Lung (tissue), 16 donors: ENCODE results near the gene FHDC1. TPM values are rescaled to one million over a fixed set of nuclear protein-coding genes. Genes with fewer than 3 reads are reported as not detected.

Experiments used
- ATAC-seq: fragments of 200-7000 bp; cut with Tn5 transposase; one replicate; pipeline ENCODE4 v1.9.1; 2020; ENCODE audit warnings: moderate number of reproducible peaks; ENCODE audit not compliant: insufficient read depth, low FRiP score
- DNase-seq, 3 donors: peaks; one replicate each; pipeline ENCODE4 v3.0.0-alpha.2; 2013 to 2017
- H3K27ac ChIP-seq, 2 donors: one replicate each; pipeline ENCODE4 v1.5.1; 2013; ENCODE audit warnings: mild to moderate bottlenecking in 2 of 2, moderate library complexity in 2 of 2, control low read depth in 1 of 2, inconsistent platforms in 1 of 2, low read depth in 1 of 2, low read length in 1 of 2
- H3K27me3 ChIP-seq, 3 donors: one replicate each; pipeline ENCODE4 v1.5.1; 2013; ENCODE audit warnings: low read length in 2 of 3; ENCODE audit not compliant: control insufficient read depth in 3 of 3, insufficient read depth in 3 of 3
- H3K36me3 ChIP-seq, 4 donors: one replicate each; pipeline ENCODE4 v1.5.1; 2013; ENCODE audit warnings: low read length in 4 of 4, mild to moderate bottlenecking in 1 of 4, moderate library complexity in 1 of 4; ENCODE audit not compliant: control insufficient read depth in 4 of 4, insufficient read depth in 4 of 4
- H3K4me1 ChIP-seq, 5 donors: one replicate each; pipeline ENCODE4 v1.5.1; 2013; ENCODE audit warnings: low read length in 5 of 5, mild to moderate bottlenecking in 2 of 5, moderate library complexity in 1 of 5; ENCODE audit not compliant: control insufficient read depth in 5 of 5, insufficient read depth in 5 of 5
- H3K4me3 ChIP-seq: one replicate; pipeline ENCODE4 v1.5.1; 2013; ENCODE audit warnings: mild to moderate bottlenecking, control low read depth, moderate library complexity
- H3K9ac ChIP-seq, 2 donors: one replicate each; pipeline ENCODE4 v1.5.1; 2013; ENCODE audit warnings: low read length in 2 of 2, control low read depth in 1 of 2; ENCODE audit not compliant: insufficient read depth in 1 of 2
- H3K9me3 ChIP-seq, 4 donors: one replicate each; pipeline ENCODE4 v1.5.1; 2013; ENCODE audit warnings: low read length in 3 of 4, mild to moderate bottlenecking in 1 of 4, moderate library complexity in 1 of 4; ENCODE audit not compliant: control insufficient read depth in 4 of 4, insufficient read depth in 3 of 4
- WGBS, 2 donors: extraction: QIAGEN DNeasy Blood & Tissue Kit; methylation state at CpG; one replicate each; pipeline ENCODE4 v1.1.7; 2013; 5-methylcytosine and 5-hydroxymethylcytosine counted together
- long read RNA-seq, 5 donors: transcript quantifications; one replicate each; lab custom pipeline, GENCODE V29; 2026
- polyA plus RNA-seq, 2 donors: library from polyadenylated mRNA; stranded (reverse); fragments of 200-250 nt; gene quantifications; one replicate each; pipeline ENCODE4 v1.2.1, GENCODE V29; 2013
- total RNA-seq, 2 donors: library from RNA; depleted of rRNA in 1 of 2; stranded (reverse); fragments of >200 nt in 1 of 2; gene quantifications; one replicate each; pipeline ENCODE4 v1.2.1, GENCODE V29; 2014 to 2021
- TF ChIP-seq, protein P1 (sequence below): IDR thresholded peaks from 2 replicates; pipeline ENCODE4 v1.5.1; 2012; ENCODE audit warnings: mild to moderate bottlenecking; ENCODE audit errors: control extremely low read depth, extremely low read depth
- donor health status: control.
- donor health status: control.
- donor health status: Bipolar disorder and iron deficiency.
- donor health status: healthy.
- donor health status: DM: yes; HTN: yes; CAD: no.

Gene FHDC1, protein sequence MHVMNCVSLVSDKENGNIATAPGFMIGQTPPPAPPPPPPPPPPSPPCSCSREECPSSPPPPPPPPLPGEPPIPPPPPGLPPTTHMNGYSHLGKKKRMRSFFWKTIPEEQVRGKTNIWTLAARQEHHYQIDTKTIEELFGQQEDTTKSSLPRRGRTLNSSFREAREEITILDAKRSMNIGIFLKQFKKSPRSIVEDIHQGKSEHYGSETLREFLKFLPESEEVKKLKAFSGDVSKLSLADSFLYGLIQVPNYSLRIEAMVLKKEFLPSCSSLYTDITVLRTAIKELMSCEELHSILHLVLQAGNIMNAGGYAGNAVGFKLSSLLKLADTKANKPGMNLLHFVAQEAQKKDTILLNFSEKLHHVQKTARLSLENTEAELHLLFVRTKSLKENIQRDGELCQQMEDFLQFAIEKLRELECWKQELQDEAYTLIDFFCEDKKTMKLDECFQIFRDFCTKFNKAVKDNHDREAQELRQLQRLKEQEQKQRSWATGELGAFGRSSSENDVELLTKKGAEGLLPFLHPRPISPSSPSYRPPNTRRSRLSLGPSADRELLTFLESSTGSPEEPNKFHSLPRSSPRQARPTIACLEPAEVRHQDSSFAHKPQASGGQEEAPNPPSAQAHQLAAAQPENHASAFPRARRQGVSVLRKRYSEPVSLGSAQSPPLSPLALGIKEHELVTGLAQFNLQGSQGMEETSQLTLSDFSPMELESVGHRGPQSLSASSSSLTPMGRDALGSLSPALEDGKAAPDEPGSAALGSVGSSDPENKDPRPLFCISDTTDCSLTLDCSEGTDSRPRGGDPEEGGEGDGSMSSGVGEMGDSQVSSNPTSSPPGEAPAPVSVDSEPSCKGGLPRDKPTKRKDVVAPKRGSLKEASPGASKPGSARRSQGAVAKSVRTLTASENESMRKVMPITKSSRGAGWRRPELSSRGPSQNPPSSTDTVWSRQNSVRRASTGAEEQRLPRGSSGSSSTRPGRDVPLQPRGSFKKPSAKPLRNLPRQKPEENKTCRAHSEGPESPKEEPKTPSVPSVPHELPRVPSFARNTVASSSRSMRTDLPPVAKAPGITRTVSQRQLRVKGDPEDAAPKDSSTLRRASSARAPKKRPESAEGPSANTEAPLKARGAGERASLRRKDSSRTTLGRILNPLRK
- total RNA-seq (10 to 100 TPM; 11.7 to 27.2 TPM), polyA plus RNA-seq (10 to 100 TPM in 1 of 2 donors, 1 to 10 TPM in 1; 4.3 to 22.8 TPM)
- long read RNA-seq, donor 1, full-length matches to known transcripts = 1 of 1 reads
- long read RNA-seq, donor 1, partial matches to known transcripts = 0 of 1 reads
- long read RNA-seq, donor 1, other reads (novel, unspliced or antisense) = 0 of 1 reads
- long read RNA-seq, donor 2, partial matches to known transcripts = 6 of 6 reads
- long read RNA-seq, donor 2, other reads (novel, unspliced or antisense) = 0 of 6 reads
- long read RNA-seq, donor 3, full-length matches to known transcripts = 3 of 3 reads
- long read RNA-seq, donor 3, partial matches to known transcripts = 0 of 3 reads
- long read RNA-seq, donor 3, other reads (novel, unspliced or antisense) = 0 of 3 reads
- long read RNA-seq, donor 4 = 0 reads
- long read RNA-seq, donor 5, full-length matches to known transcripts = 2 of 24 reads
- long read RNA-seq, donor 5, partial matches to known transcripts = 22 of 24 reads
- long read RNA-seq, donor 5, other reads (novel, unspliced or antisense) = 0 of 24 reads

DNA sequence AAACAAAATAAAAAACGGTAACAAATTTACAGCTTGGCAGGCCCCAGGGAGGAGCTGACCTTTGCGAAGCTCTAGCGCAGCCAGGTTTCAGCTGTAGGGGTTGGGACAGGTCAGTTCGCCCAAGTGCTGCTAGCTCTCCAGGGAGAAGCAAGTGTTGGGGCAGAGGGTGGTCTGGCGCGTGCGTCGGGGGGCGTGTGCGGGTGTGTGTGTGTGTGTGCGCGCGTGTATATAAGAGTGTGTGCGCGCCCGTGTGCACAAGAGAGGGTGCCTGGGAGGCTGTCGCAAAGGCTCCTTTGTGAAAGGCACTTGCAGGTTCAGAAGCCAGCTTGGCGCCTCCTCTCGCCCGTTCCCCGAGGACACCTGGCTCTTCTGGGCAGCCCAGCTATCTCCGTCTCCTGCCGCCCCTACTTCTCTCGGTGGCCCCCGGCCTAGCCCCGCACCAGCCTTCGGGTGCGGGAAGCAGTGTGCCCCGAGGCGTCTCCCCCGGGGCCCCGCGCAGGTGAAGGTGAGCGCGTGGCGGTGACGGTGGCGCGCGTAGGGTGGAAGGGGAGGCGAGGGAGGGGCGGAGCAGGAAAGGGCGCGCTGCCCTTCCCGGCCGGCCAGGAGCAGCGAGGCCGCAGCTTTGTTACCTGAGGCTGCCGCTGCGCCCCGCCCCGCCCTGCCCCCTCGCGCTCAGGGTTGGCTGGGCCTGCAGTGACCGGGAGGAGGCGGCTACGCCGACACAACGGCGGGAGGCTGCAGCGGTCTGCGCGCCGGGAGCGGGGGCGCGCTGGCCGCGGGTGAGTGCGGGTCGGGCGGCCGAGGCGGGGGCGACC lies at the start of gene FHDC1:
TSS of gene FHDC1 (plus strand) at position 693 of the 815 bp plus-strand sequence. CDS start 6,735 bp downstream, outside the sequence.
- DNase-seq (peak; percentile 53 to 83 (median 72)), ATAC-seq (peak; percentile 75)
- Histone ChIP-seq H3K9ac (peak within 1 kb of the TSS in 1 of 2 donors; percentile 25), H3K9me3 (no peaks in the 10 kb centered on the region), H3K4me1 (peaks cover 0 to 19% (median 4%) of the 10 kb centered on the region in 5 donors), H3K27ac (peak within 1 kb of the TSS in 1 of 2 donors; percentile 94), H3K27me3 (peaks cover 0 to 3% (median 0%) of the 10 kb centered on the region in 3 donors), H3K4me3 (peak within 1 kb of the TSS; percentile 65), H3K36me3 (peaks cover 0 to 2% (median 0%) of the 10 kb centered on the region in 4 donors)
- 2% methylated on average over 58 to 75 of the region's 75 CpGs for WGBS, 2 donors
- TF ChIP-seq, protein P1, sequence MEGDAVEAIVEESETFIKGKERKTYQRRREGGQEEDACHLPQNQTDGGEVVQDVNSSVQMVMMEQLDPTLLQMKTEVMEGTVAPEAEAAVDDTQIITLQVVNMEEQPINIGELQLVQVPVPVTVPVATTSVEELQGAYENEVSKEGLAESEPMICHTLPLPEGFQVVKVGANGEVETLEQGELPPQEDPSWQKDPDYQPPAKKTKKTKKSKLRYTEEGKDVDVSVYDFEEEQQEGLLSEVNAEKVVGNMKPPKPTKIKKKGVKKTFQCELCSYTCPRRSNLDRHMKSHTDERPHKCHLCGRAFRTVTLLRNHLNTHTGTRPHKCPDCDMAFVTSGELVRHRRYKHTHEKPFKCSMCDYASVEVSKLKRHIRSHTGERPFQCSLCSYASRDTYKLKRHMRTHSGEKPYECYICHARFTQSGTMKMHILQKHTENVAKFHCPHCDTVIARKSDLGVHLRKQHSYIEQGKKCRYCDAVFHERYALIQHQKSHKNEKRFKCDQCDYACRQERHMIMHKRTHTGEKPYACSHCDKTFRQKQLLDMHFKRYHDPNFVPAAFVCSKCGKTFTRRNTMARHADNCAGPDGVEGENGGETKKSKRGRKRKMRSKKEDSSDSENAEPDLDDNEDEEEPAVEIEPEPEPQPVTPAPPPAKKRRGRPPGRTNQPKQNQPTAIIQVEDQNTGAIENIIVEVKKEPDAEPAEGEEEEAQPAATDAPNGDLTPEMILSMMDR = no peak

DNA sequence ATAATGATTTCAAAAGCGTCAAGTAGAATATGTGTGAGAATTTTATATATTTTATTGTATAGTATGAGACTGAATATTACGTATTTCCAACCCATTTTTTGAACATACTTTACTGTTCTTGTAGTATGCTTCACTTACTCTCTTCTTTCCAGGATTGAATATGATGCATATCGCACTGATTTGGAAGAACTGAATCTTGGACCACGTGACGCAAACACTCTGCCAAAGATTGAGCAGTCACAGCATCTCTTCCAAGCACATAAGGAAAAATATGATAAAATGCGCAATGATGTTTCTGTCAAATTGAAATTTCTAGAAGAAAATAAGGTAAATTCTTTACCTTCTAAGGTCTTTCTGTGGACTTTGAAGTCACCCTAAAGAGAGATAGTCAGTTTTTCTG lies 48.1 kb upstream of the FHDC1 start:
- DNase-seq (no peak), ATAC-seq (no peak)
- Histone ChIP-seq H3K27ac (no peak overlapping the region), H3K4me3 (no peak overlapping the region), H3K36me3 (peaks cover 4 to 20% (median 14%) of the 10 kb centered on the region in 4 donors), H3K9me3 (no peaks in the 10 kb centered on the region), H3K27me3 (no peaks in the 10 kb centered on the region), H3K4me1 (no peaks in the 10 kb centered on the region), H3K9ac (no peak overlapping the region)
- 96 to 97% methylated on average over 6 of the region's 6 CpGs for WGBS, 2 donors
- TF ChIP-seq, protein P1 = no peak

DNA sequence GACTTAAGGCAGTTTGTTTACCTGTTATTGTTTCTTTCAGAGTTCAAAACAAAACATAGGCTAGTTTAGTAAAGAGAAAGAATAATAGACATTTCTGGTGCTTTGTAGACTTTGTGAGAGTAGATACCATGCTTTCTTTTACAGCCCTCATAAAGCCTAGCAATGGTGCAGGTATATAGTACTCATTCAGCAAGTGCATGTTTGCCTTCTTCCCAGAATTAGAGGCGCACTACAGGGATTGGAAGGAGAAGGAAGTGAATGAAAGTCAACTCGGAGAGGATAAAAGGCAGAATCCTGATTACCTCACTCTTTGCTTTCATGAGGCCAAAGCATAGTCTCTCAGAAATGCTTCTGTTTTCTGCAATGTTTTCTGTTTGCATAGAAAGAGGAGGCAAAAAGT lies 43.1 kb upstream of the FHDC1 start:
- Histone ChIP-seq H3K27ac (no peak overlapping the region), H3K9me3 (no peaks in the 10 kb centered on the region), H3K27me3 (no peaks in the 10 kb centered on the region), H3K36me3 (peaks cover 2 to 16% (median 8%) of the 10 kb centered on the region in 4 donors), H3K4me3 (no peak overlapping the region), H3K9ac (no peak overlapping the region), H3K4me1 (peaks cover 0 to 2% (median 0%) of the 10 kb centered on the region in 5 donors)
- 43 to 69% methylated on average over 2 of the region's 2 CpGs for WGBS, 2 donors
- DNase-seq (no peak), ATAC-seq (no peak)
- TF ChIP-seq, protein P1 = no peak
